ENCODE results near the gene ELAVL1.
A peak's percentile ranks its signal among the peaks of the same experiment; 100 is the strongest.

The ELAVL1 gene

GRCh38 chr19:7994114-7994513 is 11.3 kb downstream of the ELAVL1 start:
- TF ChIP-seq CTCF (IDR thresholded peaks at IDR 0.05; ENCODE audit: low read length, missing control alignments): no peak
- DNase-seq (ENCODE audit: low read depth): no peak

GRCh38 chr19:7993560-7993959 is 11.9 kb downstream of the ELAVL1 start:
- no peak for DNase-seq (ENCODE audit: low read depth)
- no peak for TF ChIP-seq CTCF (IDR thresholded peaks at IDR 0.05; ENCODE audit: low read length, missing control alignments)
- H3K4me3 ChIP-seq (replicated peaks; ENCODE audit: low read depth, low read length): no peak overlapping the region

More at GRCh38 chr19:7994114-7994513, 11.3 kb downstream of the ELAVL1 start:
- no peak overlapping the region for H3K4me3 ChIP-seq (replicated peaks; ENCODE audit: low read depth, low read length)

DNA sequence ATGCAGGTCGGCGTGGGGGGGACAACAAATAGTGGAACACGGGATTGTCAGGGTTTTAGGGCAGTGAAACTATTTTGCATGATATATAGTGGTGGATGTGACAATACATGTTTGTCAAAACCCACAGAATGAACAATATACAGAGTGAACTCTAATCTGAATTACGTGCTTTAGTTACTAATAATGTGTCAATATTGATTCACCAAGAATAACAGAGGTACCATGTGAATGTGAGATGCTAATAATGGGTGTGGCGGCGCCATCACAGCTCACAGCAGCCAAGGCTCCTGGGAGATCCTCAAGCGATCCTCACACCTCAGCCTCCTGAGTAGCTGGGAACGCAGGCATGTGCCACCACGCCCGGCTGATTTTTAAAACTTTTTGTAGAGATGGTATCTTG is 12.9 kb downstream of the ELAVL1 start:
- H3K4me3 ChIP-seq (replicated peaks; ENCODE audit: low read depth, low read length): no peak overlapping the region
- DNase-seq (ENCODE audit: low read depth): no peak
- no peak for TF ChIP-seq CTCF (IDR thresholded peaks at IDR 0.05; ENCODE audit: low read length, missing control alignments)

GRCh38 chr19:7989071-7989575 is 16.3 kb downstream of the ELAVL1 start:
- no peak for TF ChIP-seq CTCF (IDR thresholded peaks at IDR 0.05; ENCODE audit: low read length, missing control alignments)
- no peak overlapping the region for H3K4me3 ChIP-seq (replicated peaks; ENCODE audit: low read depth, low read length)
- peak; percentile 23 for DNase-seq (ENCODE audit: low read depth)

DNA sequence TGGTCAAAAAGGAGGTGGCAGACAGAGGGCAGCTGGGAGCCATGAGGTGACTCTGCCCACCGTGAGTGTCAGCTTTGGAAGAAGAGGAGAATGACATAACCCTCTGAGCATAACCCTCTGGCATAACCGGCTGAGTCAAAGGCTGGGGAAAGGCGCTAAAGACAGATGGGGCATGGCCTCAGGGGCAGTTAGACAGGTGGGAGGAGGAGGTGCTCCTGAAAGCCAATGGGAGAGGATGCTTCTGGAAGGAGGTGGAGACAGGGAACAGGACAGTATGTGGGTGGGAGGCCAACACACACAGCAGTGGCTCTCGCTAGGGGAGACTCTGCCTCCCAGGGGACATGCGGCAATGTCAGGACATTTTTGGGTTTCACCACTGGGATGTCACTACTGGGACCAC is 17.1 kb downstream of the ELAVL1 start:
- no peak overlapping the region for H3K4me3 ChIP-seq (replicated peaks; ENCODE audit: low read depth, low read length)
- DNase-seq (ENCODE audit: low read depth): no peak
- TF ChIP-seq CTCF (IDR thresholded peaks at IDR 0.05; ENCODE audit: low read length, missing control alignments): no peak

DNA sequence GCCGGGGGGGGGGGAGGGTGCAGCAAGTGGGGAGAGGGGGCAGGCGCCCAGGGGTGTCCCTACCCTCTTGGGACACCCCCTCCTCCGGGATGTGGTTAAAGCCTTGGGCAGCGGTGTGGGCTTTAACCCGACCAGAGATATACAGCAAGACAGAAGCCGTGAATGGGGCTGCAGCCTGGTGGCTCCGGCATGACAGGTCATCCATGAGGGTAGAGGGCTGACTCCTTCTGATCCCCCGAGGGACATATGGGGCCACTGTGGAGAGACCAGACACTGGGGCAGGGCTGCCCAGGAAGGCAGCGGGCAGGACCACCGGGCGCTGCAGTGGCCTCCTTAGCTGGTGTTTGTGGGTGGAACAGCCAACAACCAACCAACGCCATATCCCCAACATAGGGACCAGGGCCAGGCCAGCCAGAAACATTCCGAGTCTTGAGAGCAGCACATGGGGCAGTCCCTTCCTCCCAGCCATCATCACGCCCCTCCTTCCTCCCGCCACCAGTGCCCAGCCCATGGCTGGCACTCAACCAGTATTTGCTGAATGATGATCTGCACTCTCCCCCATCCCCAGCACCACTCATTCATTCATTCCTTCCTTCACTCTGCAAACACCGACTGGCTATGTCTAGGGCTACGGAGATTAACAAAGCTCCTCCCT is 18.2 kb downstream of the ELAVL1 start:
- TF ChIP-seq CTCF (IDR thresholded peaks at IDR 0.05; ENCODE audit: low read length, missing control alignments): no peak
- no peak for DNase-seq (ENCODE audit: low read depth)
- H3K4me3 ChIP-seq (replicated peaks; ENCODE audit: low read depth, low read length): no peak overlapping the region
